Measurements from ENCODE around the gene TSPAN14.

DNA sequence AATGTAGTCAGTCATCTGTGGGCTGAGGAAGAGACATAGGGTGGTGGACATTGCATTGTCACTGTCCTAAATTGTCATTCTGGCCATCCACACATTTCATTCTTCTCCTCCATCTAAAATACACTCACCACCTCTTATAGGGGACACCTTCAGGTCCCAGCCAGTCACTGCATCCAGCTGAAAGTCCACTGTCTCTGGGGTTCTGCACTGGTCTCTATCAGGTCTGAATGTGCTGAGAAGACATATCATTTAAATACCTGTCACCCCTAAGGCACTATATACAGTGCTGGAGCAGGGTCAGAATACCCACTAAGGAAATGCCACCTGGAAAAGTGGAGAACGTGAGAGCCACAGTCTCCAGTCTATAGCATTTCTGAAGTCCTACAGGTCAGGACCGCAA, 113.2 kb downstream of the TSPAN14 start:
- TF ChIP-seq, protein P1, sequence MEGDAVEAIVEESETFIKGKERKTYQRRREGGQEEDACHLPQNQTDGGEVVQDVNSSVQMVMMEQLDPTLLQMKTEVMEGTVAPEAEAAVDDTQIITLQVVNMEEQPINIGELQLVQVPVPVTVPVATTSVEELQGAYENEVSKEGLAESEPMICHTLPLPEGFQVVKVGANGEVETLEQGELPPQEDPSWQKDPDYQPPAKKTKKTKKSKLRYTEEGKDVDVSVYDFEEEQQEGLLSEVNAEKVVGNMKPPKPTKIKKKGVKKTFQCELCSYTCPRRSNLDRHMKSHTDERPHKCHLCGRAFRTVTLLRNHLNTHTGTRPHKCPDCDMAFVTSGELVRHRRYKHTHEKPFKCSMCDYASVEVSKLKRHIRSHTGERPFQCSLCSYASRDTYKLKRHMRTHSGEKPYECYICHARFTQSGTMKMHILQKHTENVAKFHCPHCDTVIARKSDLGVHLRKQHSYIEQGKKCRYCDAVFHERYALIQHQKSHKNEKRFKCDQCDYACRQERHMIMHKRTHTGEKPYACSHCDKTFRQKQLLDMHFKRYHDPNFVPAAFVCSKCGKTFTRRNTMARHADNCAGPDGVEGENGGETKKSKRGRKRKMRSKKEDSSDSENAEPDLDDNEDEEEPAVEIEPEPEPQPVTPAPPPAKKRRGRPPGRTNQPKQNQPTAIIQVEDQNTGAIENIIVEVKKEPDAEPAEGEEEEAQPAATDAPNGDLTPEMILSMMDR (IDR thresholded peaks at IDR 0.05) = no peak
- no peak for TF ChIP-seq POLR2A (IDR thresholded peaks at IDR 0.05)
